IMR-90 (cell line): ENCODE measurements around the gene RASL11B. TPM values are rescaled to one million over a fixed set of nuclear protein-coding genes. Genes with fewer than 3 reads are reported as not detected.

Experiments used
- ATAC-seq: fragments of 200-7000 bp; cut with Tn5 transposase; 2 replicates; pipeline ENCODE4 v1.9.1; 2020; ENCODE audit warnings: low read depth, mild to moderate bottlenecking, moderate library complexity
- BruUV-seq: library from RNA; stranded (reverse); fragments of 400-500 nt; replicated peaks from 2 replicates; lab custom pipeline; 2021; lab: Mats Ljungman, UMichigan
- CTCF ChIA-PET: fragments of 300-600 bp; formaldehyde crosslinking; extraction: SDS; loops from one replicate; lab custom pipeline; 2021; ENCODE audit warnings: antibody characterized with exemption; lab: Yijun Ruan, JAX
- POLR2A ChIA-PET: fragments of 300-600 bp; sonication (Branson Sonifier 250); formaldehyde crosslinking; loops from one replicate; lab custom pipeline; 2022; ENCODE audit warnings: antibody characterized with exemption; ENCODE audit not compliant: unreplicated experiment; lab: Charles Lee
- DNase-seq: peaks from one replicate; pipeline ENCODE4 v3.0.0; 2013
- H2AFZ ChIP-seq: replicated peaks from 2 replicates; pipeline ENCODE3; 2013; ENCODE audit warnings: low read length, mild to moderate bottlenecking; ENCODE audit not compliant: poor library complexity
- H2AK5ac ChIP-seq: 2 replicates; pipeline ENCODE4 v1.6.1; 2013; ENCODE audit warnings: low read depth, low read length, inconsistent platforms
- H2AK9ac ChIP-seq: replicated peaks from 2 replicates; pipeline ENCODE3; 2013; ENCODE audit warnings: mild to moderate bottlenecking, low read depth, low read length, moderate library complexity; ENCODE audit not compliant: poor library complexity
- H2BK120ac ChIP-seq: 2 replicates; pipeline ENCODE4 v1.6.1; 2013; ENCODE audit warnings: low read depth, low read length, inconsistent platforms
- H2BK15ac ChIP-seq: 3 replicates; pipeline ENCODE4 v1.6.1; 2013; ENCODE audit warnings: low read depth, low read length, inconsistent platforms
- H2BK20ac ChIP-seq: 2 replicates; pipeline ENCODE4 v1.6.1; 2013; ENCODE audit warnings: low read depth, mild to moderate bottlenecking, inconsistent platforms, low read length, moderate library complexity
- H2BK5ac ChIP-seq: 2 replicates; pipeline ENCODE4 v1.6.1; 2013; ENCODE audit warnings: mild to moderate bottlenecking, low read depth, low read length, inconsistent platforms; ENCODE audit not compliant: poor library complexity, severe bottlenecking
- H3K14ac ChIP-seq: replicated peaks from 2 replicates; pipeline ENCODE4 v1.6.1; 2013; ENCODE audit warnings: low read depth, low read length, inconsistent platforms
- H3K18ac ChIP-seq: 2 replicates; pipeline ENCODE4 v1.6.1; 2013; ENCODE audit warnings: low read depth, low read length, control low read depth
- H3K23ac ChIP-seq: 2 replicates; pipeline ENCODE4 v1.6.1; 2013; ENCODE audit warnings: low read depth, low read length, inconsistent platforms
- H3K27ac ChIP-seq: 2 replicates; pipeline ENCODE4 v1.5.1; 2013; ENCODE audit warnings: mild to moderate bottlenecking, control low read depth, low read length; ENCODE audit not compliant: insufficient read depth
- H3K27me3 ChIP-seq: 2 replicates; pipeline ENCODE4 v1.6.1; 2013; ENCODE audit warnings: low read length; ENCODE audit not compliant: control insufficient read depth, insufficient read depth
- H3K36me3 ChIP-seq: 2 replicates; pipeline ENCODE4 v1.6.1; 2013; ENCODE audit warnings: low read length, mixed read lengths; ENCODE audit not compliant: control insufficient read depth, insufficient read depth
- H3K4ac ChIP-seq: 2 replicates; pipeline ENCODE4 v1.6.1; 2013; ENCODE audit warnings: low read depth, low read length, inconsistent platforms
- H3K4me1 ChIP-seq: 2 replicates; pipeline ENCODE4 v1.6.1; 2013; ENCODE audit warnings: low read length, mixed read lengths; ENCODE audit not compliant: control insufficient read depth, insufficient read depth
- H3K4me2 ChIP-seq: 2 replicates; pipeline ENCODE4 v1.6.1; 2013; ENCODE audit warnings: low read depth, mild to moderate bottlenecking, control low read depth, low read length, moderate library complexity
- H3K4me3 ChIP-seq: 2 replicates; pipeline ENCODE4 v1.5.1; 2013; ENCODE audit warnings: low read depth, mild to moderate bottlenecking, control low read depth, low read length, moderate library complexity; ENCODE audit not compliant: insufficient read depth
- H3K56ac ChIP-seq: 2 replicates; pipeline ENCODE4 v1.6.1; 2013; ENCODE audit warnings: low read length, inconsistent platforms; ENCODE audit not compliant: insufficient read depth; ENCODE audit errors: extremely low read depth
- H3K79me1 ChIP-seq, 2 experiments: 2 replicates each; pipeline ENCODE4 v1.6.1; 2013; ENCODE audit warnings: low read length in 2 of 2, inconsistent platforms in 1 of 2, low read depth in 1 of 2
- H3K9ac ChIP-seq: 2 replicates; pipeline ENCODE4 v1.6.1; 2013; ENCODE audit warnings: low read depth, low read length, control low read depth
- H3K9me1 ChIP-seq: 2 replicates; pipeline ENCODE4 v1.6.1; 2013; ENCODE audit warnings: low read length, inconsistent platforms; ENCODE audit not compliant: insufficient read depth
- H3K9me3 ChIP-seq: 2 replicates; pipeline ENCODE4 v1.6.1; 2013; ENCODE audit warnings: low read length; ENCODE audit not compliant: control insufficient read depth, insufficient read depth
- H4K20me1 ChIP-seq: 2 replicates; pipeline ENCODE4 v1.6.1; 2013; ENCODE audit warnings: low read length, inconsistent platforms; ENCODE audit not compliant: insufficient read depth
- H4K5ac ChIP-seq: 2 replicates; pipeline ENCODE4 v1.6.1; 2013; ENCODE audit warnings: mild to moderate bottlenecking, low read depth, low read length, control low read depth
- H4K8ac ChIP-seq, 2 experiments: 2 replicates each; pipeline ENCODE4 v1.6.1; 2013; ENCODE audit warnings: low read depth in 2 of 2, low read length in 2 of 2, control low read depth in 1 of 2, inconsistent platforms in 1 of 2
- H4K91ac ChIP-seq: 2 replicates; pipeline ENCODE4 v1.6.1; 2013; ENCODE audit warnings: low read depth, low read length, inconsistent platforms; ENCODE audit not compliant: insufficient read depth
- BHLHE40 ChIP-seq: fragments of 150-350 bp; IDR thresholded peaks from 2 replicates; pipeline ENCODE4 v1.6.1; 2016; ENCODE audit warnings: mild to moderate bottlenecking, low read depth, low read length
- CHD1 ChIP-seq: IDR thresholded peaks from 2 replicates; pipeline ENCODE4 v1.6.1; 2012; ENCODE audit warnings: low read depth, low read length, improper control_type of control experiment
- CTCF ChIP-seq: conservative IDR thresholded peaks from 2 replicates; pipeline ENCODE4 v1.5.1; 2012; ENCODE audit warnings: mild to moderate bottlenecking, low read depth, low read length, improper control_type of control experiment
- ELK1 ChIP-seq: fragments of 150-350 bp; IDR thresholded peaks from 2 replicates; pipeline ENCODE4 v1.6.1; 2016; ENCODE audit warnings: low read depth, mild to moderate bottlenecking, low read length, moderate library complexity, borderline replicate concordance
- FOS ChIP-seq: fragments of 150-350 bp; IDR thresholded peaks from 2 replicates; pipeline ENCODE4 v1.6.1; 2016; ENCODE audit warnings: low read depth, low read length
- MAFK ChIP-seq: IDR thresholded peaks from 2 replicates; pipeline ENCODE4 v1.6.1; 2012; ENCODE audit warnings: low read depth, low read length, improper control_type of control experiment
- MAZ ChIP-seq: IDR thresholded peaks from 2 replicates; pipeline ENCODE4 v1.6.1; 2012; ENCODE audit warnings: low read depth, mild to moderate bottlenecking, low read length, improper control_type of control experiment, moderate library complexity, borderline replicate concordance
- MXI1 ChIP-seq: IDR thresholded peaks from 2 replicates; pipeline ENCODE4 v1.6.1; 2012; ENCODE audit warnings: low read depth, mild to moderate bottlenecking, low read length, moderate library complexity, borderline replicate concordance
- NFE2L2 ChIP-seq: fragments of 150-350 bp; IDR thresholded peaks from 2 replicates; pipeline ENCODE4 v1.6.1; 2016; ENCODE audit warnings: low read depth, mild to moderate bottlenecking, low read length
- RAD21 ChIP-seq: IDR thresholded peaks from 2 replicates; pipeline ENCODE4 v1.6.1; 2012; ENCODE audit warnings: low read length, improper control_type of control experiment
- RCOR1 ChIP-seq: IDR thresholded peaks from 2 replicates; pipeline ENCODE4 v1.6.1; 2012; ENCODE audit warnings: mild to moderate bottlenecking, low read length, improper control_type of control experiment; ENCODE audit not compliant: insufficient replicate concordance
- RFX5 ChIP-seq: IDR thresholded peaks from 2 replicates; pipeline ENCODE4 v1.8.0; 2012; ENCODE audit warnings: low read depth, mild to moderate bottlenecking, low read length, moderate library complexity
- SMC3 ChIP-seq: fragments of 150-350 bp; IDR thresholded peaks from 2 replicates; pipeline ENCODE4 v1.6.1; 2016; ENCODE audit warnings: low read depth, mild to moderate bottlenecking, antibody characterized with exemption, low read length, moderate library complexity
- USF2 ChIP-seq: fragments of 150-350 bp; IDR thresholded peaks from 2 replicates; pipeline ENCODE4 v1.6.1; 2017; ENCODE audit warnings: mild to moderate bottlenecking, antibody characterized with exemption, low read length, low read depth
- whole genome bisulfite sequencing, 2 experiments: methylation state at CpG; one replicate each; pipeline versions ENCODE4 v1.1.5 to v1.1.7; 2013; ENCODE audit warnings: missing lambda C conversion rate in 2 of 2; ENCODE audit not compliant: insufficient read length in 1 of 2; ENCODE audit errors: extremely low coverage in 2 of 2; 5-methylcytosine and 5-hydroxymethylcytosine counted together
- dilution Hi-C: fragments of 300-500 bp; cut with HindIII; formaldehyde crosslinking; loops from one replicate; pipeline ENCODE4 v1.14.3; 2018; ENCODE audit warnings: low sequenced_read_pairs; ENCODE audit not compliant: unreplicated experiment
- in situ Hi-C: fragments of 300-500 bp; cut with MboI; formaldehyde crosslinking; loops from 3 replicates; pipeline ENCODE4 v1.14.3; 2019; ENCODE audit warnings: low sequenced_read_pairs, inconsistent platforms, mixed read lengths
- intact Hi-C: fragments of 100-400 bp; cut with micrococcal nuclease; formaldehyde crosslinking; loops from 2 replicates; pipeline ENCODE4 v1.10.0; 2022
- polyA plus RNA-seq, 3 experiments: library from polyadenylated mRNA; depleted of rRNA; stranded (reverse); fragments of >200 nt; gene quantifications; 2 replicates each; pipeline ENCODE4 v1.2.3, GENCODE V29; 2012; ENCODE audit warnings: low replicate concordance in 1 of 3
- total RNA-seq: library from RNA; depleted of rRNA; stranded (reverse); fragments of >200 nt; gene quantifications from 2 replicates; pipeline ENCODE4 v1.2.3, GENCODE V29; 2012

RASL11B gene
- total and polyA plus RNA-seq, 2 of the 4 experiments (the other 2 are of a cell fraction): 0.18 to 0.31 TPM

GRCh38 chr4:52904421-52904820 is 42.3 kb downstream of the RASL11B start:
- Histone ChIP-seq H2AK5ac (peak overlapping the region; percentile 3; the same call in 1 of the 2 replicates), H4K20me1 (no peaks in the 10 kb centered on the region; the same call in 1 of the 2 replicates), H3K4me3 (no peak overlapping the region), H3K4ac (0 out of 2 replicates have a peak overlapping the region, but pooled peaks have one; percentile 16), H3K9me3 (no peaks in the 10 kb centered on the region), H3K79me1 (no peaks in the 10 kb centered on the region; a peak in 1 of 4 replicates), H4K5ac (no peak overlapping the region), H2BK20ac (no peak overlapping the region), H3K4me1 (peaks cover 15% of the 10 kb centered on the region), H4K91ac (no peak overlapping the region), H2BK15ac (no peak overlapping the region), H2AFZ (no peak overlapping the region), H2BK5ac (no peak overlapping the region), H2BK120ac (no peak overlapping the region), H3K9ac (no peak overlapping the region), H3K27me3 (no peaks in the 10 kb centered on the region), H3K9me1 (peaks cover 16% of the 10 kb centered on the region), H3K23ac (0 out of 2 replicates have a peak overlapping the region, but pooled peaks have one; percentile 0), H3K56ac (no peak overlapping the region), H3K27ac (no peak overlapping the region), H2AK9ac (no peak overlapping the region), H3K36me3 (no peaks in the 10 kb centered on the region), H3K18ac (0 out of 2 replicates have a peak overlapping the region, but pooled peaks have one; percentile 12), H3K14ac (0 out of 2 replicates have a peak overlapping the region, but pooled peaks have one; percentile 14), H3K4me2 (no peak overlapping the region), H4K8ac (no peak overlapping the region)
- in situ Hi-C loops: no loop called here
- no peak for TF ChIP-seq MAFK
- TF ChIP-seq FOS: no peak
- TF ChIP-seq MXI1: no peak
- no peak for TF ChIP-seq SMC3
- TF ChIP-seq RCOR1: no peak
- no peak for TF ChIP-seq ELK1
- no peak for TF ChIP-seq CTCF
- no peak for TF ChIP-seq CHD1
- TF ChIP-seq RAD21: no peak
- TF ChIP-seq RFX5: no peak
- no peak for TF ChIP-seq USF2
- TF ChIP-seq NFE2L2: no peak
- TF ChIP-seq MAZ: no peak
- no peak for TF ChIP-seq BHLHE40
- CTCF ChIA-PET: no interaction called here
- no CpG with 5 or more reads among the region's 4 CpGs for WGBS, 2 experiments
- BruUV-seq: no TSS peak
- POLR2A ChIA-PET: no interaction called here
- intact Hi-C loops: no loop called here
- DNase-seq (peak; percentile 66), ATAC-seq (peak; percentile 46)
- dilution Hi-C loops: no loop called here
